ES-I3 (cell line): Measurements from ENCODE around the gene CRAT.

ENCODE experiments used
- H3K36me3 ChIP-seq: 2 replicates; pipeline ENCODE4 v1.6.1; 2013; ENCODE audit warnings: mild to moderate bottlenecking, low read length, control low read depth, moderate library complexity; ENCODE audit not compliant: insufficient read depth
- H3K4me1 ChIP-seq: 2 replicates; pipeline ENCODE4 v1.6.1; 2013; ENCODE audit warnings: mild to moderate bottlenecking, control low read depth, low read length; ENCODE audit not compliant: insufficient read depth
- H3K9ac ChIP-seq: 2 replicates; pipeline ENCODE4 v1.6.1; 2013; ENCODE audit warnings: low read depth, mild to moderate bottlenecking, low read length, moderate library complexity
- H3K9me3 ChIP-seq: 2 replicates; pipeline ENCODE4 v1.6.1; 2013; ENCODE audit warnings: mild to moderate bottlenecking, low read length, moderate library complexity; ENCODE audit not compliant: control insufficient read depth, insufficient read depth

CRAT gene

DNA sequence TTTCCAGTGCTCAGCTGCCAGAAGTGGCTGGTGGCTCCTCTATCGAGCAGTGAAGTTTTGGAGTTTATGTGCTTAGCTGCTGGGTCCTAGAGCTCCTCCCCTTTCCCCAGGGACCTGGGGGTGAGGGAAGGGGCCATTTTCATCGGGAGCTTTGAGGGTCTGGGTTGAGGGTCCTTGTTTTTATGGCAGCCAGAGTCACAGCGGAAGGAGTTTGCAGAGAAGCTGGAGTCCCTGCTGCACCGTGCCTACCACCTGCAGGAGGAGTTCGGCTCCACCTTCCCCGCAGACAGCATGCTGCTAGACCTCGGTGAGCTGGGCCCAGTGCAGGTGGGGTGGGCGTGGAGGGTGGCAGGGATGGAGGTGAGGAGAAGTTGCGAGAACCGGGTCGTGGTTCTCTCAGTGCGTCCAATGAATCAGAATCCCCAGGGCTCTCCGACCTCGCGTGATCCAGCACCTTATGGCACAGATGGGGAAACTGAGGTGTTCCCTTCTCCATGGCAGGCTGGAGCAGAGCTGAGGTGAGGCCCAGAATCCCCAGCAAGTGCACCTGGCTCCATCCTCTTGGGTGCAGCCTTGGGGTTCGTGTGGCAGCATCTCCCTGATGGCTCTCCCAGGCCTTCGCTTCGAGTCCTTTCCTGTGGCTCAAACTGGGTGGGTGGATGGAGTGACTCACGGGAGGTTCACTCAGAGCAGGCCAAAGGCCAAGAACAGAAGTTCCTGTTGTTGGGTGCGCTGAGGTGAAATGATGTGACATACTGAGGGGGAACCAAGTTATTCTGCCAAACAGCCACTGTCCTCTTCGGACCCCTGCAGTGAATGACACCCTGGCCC is 51.4 kb downstream of the CRAT start:
- Histone ChIP-seq H3K4me1 (no peaks in the 10 kb centered on the region), H3K9ac (no peak overlapping the region), H3K9me3 (no peaks in the 10 kb centered on the region), H3K36me3 (no peaks in the 10 kb centered on the region; the same call in none of the 2 replicates)

DNA sequence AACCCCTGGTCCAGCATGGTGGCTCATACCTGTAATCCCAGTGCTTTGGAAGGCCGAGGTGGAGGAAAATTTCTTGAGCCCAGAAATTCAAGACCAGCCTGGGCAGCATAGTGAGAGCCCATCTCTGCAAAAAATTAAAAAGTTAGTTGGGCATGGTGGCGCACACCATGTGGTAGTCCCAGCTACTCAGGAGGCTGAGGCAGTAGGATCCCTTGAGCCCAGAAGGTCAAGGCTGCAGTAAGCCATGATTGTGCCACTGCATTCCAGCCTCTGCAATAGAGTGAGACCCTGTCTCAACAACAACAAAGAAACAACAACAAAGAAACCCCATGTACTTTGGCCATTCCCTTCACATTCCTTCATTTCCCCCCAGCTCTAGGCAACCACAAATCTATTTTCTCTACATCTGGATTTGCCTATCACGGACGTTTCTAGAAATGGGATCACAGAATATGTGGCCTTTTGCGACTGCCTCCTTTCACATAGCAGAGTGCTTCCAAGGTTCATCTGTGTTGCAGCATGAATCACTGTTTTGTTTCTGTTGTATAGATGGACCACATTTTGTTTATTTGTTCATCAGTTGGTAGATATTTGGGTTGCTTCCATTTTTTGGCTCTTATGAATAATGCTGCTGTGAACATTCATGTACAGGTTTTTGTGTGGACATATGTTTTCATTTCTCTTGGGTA is 56.3 kb downstream of the CRAT start:
- Histone ChIP-seq H3K9me3 (no peaks in the 10 kb centered on the region), H3K9ac (no peak overlapping the region), H3K36me3 (no peaks in the 10 kb centered on the region; the same call in 1 of the 2 replicates), H3K4me1 (no peaks in the 10 kb centered on the region)

DNA sequence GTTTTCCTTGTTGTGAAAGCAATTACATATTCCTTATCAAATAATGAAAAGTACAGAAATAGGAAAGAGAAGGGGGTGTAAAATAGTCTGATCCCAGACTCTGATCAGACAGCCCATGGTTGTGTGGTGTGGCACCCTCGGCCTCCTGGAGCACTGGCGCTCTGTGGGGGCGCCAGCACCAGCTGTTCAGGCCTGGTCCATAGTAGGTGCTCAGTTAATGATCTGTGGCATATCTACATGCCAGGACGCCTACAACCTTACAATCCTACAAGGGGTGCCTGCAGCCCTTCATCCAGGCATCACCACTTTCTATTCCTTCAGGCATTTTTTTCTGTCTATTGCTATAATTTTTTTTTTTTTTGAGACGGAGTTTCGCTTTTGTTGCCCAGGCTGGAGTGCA is 57.6 kb downstream of the CRAT start:
- no peaks in the 10 kb centered on the region for H3K4me1 ChIP-seq
- H3K9ac ChIP-seq: no peak overlapping the region
- H3K36me3 ChIP-seq: no peaks in the 10 kb centered on the region; the same call in 1 of the 2 replicates
- no peaks in the 10 kb centered on the region for H3K9me3 ChIP-seq

DNA sequence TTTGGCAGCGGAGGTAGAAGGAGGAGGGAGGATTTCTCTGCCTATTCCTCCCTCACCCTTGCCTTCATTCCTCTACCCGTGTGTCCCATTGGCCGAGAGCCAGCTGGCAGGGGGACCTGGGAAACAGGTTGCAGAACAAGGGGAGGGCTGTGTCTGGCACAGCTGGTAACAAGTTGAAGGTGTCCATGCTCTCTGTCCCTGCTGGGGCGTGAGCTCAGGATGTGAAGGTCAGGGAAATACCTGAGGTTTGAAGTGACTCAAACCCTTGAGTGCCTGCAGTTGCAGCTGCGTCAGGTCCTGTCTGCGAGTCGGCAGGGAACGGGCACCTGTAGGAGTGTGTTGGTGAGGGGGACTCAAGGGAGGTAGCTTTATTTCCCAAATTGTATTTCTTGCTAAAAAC is 58.0 kb downstream of the CRAT start:
- Histone ChIP-seq H3K9ac (no peak overlapping the region), H3K36me3 (no peaks in the 10 kb centered on the region; the same call in 1 of the 2 replicates), H3K9me3 (no peaks in the 10 kb centered on the region), H3K4me1 (no peaks in the 10 kb centered on the region)
